ENCODE measurements around the gene MGAT5B.

The MGAT5B gene

DNA sequence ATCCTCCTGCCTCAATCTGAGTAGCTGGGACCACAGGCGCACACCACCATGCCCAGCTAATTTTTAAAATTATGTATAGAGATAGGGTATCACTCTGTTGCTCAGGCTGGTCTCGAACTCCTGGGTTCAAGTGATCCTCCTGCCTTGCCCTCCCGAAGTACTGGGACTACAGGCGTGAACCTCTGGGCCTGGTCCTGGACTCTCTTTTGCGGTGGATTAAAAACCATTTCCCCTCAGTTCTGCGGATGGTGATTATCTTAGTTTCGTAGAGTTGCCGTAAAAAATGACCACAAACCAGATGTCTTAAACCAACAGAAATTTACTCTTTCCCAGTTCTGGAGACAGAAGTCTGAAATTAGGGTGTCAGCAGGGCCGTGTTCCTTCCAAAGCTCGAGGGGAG lies 28.8 kb downstream of the MGAT5B start:
- DNase-seq (ENCODE audit: low spot score), result no peak
- in situ Hi-C loops (cut with MboI; ENCODE audit: low sequenced_read_pairs, unreplicated experiment), result no loop called here
- TF ChIP-seq, protein P1, sequence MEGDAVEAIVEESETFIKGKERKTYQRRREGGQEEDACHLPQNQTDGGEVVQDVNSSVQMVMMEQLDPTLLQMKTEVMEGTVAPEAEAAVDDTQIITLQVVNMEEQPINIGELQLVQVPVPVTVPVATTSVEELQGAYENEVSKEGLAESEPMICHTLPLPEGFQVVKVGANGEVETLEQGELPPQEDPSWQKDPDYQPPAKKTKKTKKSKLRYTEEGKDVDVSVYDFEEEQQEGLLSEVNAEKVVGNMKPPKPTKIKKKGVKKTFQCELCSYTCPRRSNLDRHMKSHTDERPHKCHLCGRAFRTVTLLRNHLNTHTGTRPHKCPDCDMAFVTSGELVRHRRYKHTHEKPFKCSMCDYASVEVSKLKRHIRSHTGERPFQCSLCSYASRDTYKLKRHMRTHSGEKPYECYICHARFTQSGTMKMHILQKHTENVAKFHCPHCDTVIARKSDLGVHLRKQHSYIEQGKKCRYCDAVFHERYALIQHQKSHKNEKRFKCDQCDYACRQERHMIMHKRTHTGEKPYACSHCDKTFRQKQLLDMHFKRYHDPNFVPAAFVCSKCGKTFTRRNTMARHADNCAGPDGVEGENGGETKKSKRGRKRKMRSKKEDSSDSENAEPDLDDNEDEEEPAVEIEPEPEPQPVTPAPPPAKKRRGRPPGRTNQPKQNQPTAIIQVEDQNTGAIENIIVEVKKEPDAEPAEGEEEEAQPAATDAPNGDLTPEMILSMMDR (IDR thresholded peaks at IDR 0.05; ENCODE audit: borderline replicate concordance, control extremely low read depth, extremely low read depth, insufficient read depth, missing control alignments), result no peak

GRCh38 chr17:76899414-76899813 lies 31.2 kb downstream of the MGAT5B start:
- no peak for DNase-seq (ENCODE audit: low spot score)
- TF ChIP-seq, protein P1 (IDR thresholded peaks at IDR 0.05; ENCODE audit: borderline replicate concordance, control extremely low read depth, extremely low read depth, insufficient read depth, missing control alignments), result no peak
- in situ Hi-C loops (cut with MboI; ENCODE audit: low sequenced_read_pairs, unreplicated experiment), result no loop called here

GRCh38 chr17:76900723-76901122 lies 32.5 kb downstream of the MGAT5B start:
- in situ Hi-C loops (cut with MboI; ENCODE audit: low sequenced_read_pairs, unreplicated experiment), result no loop called here
- TF ChIP-seq, protein P1 (IDR thresholded peaks at IDR 0.05; ENCODE audit: borderline replicate concordance, control extremely low read depth, extremely low read depth, insufficient read depth, missing control alignments), result no peak
- no peak for DNase-seq (ENCODE audit: low spot score)

DNA sequence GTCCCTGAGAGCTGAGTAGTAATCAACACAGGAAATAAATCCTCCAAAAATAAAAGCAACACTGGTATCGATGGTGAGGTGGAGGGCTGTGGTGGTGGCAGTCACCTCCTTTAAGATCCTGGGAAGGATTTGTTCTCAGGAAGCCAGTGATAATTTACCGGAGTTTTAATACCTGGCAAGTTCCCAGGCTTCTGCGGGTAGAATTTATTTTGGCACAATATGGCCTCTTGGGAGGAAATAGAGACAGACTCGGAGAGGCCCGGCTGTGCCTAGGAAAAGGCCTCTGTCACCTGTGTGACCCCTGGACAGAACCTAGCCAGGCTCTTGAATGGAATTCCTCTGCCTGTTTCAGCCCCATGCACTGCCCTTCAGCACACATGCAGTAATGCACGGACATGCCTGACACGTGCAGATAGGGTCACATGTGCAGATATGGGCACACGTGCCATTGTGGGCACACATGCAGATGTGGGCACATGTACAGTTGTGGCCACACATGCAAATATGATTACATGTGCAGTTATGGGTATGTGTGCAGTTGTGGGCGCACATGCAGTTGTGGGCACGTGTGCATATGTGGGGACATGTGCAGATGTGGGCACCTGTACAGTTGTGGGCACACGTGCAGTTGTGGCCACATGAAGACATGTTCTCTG lies 33.5 kb downstream of the MGAT5B start:
- no peak for DNase-seq (ENCODE audit: low spot score)
- in situ Hi-C loops (cut with MboI; ENCODE audit: low sequenced_read_pairs, unreplicated experiment), result no loop called here
- TF ChIP-seq, protein P1 (IDR thresholded peaks at IDR 0.05; ENCODE audit: borderline replicate concordance, control extremely low read depth, extremely low read depth, insufficient read depth, missing control alignments), result no peak

DNA sequence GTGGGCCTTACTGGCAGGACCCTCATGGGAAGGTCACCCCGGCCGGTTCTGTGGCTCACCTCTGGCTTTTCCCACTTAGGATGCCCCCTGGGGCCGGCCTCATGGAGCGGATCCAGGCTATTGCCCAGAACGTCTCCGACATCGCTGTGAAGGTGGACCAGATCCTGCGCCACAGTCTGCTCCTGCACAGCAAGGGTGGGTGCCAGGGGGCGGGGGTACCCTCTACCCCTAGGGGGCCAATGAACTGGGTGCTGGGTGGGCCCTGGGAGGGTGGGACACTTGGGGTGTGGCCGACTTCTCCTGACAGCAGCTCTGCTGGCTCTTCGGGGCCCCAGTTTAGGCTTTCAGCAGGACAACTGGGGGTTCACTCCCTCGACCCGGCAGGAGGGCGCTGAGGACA lies 34.3 kb downstream of the MGAT5B start:
- in situ Hi-C loops (cut with MboI; ENCODE audit: low sequenced_read_pairs, unreplicated experiment), result no loop called here
- DNase-seq (ENCODE audit: low spot score), result no peak
- TF ChIP-seq, protein P1 (IDR thresholded peaks at IDR 0.05; ENCODE audit: borderline replicate concordance, control extremely low read depth, extremely low read depth, insufficient read depth, missing control alignments), result no peak

DNA sequence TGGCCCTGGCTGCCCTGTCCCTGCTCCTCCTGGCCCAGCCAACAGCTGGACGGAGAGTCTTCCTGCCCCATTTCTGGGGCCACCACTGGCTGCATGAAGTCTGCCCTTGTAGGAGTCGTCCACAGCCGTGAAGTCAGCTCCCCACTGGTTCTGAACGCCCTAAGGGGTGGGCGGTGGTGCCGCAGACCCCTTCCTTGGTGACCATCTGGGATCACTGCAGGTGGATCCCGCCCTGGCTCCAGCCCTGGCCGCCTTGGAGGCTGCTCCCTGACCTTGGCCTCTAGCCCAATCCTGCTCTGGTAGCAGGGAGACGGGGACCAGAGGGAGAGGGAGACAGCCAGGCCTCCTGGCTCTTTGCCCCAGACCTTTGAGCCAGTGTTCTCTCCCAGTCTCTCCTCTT lies 35.4 kb downstream of the MGAT5B start:
- TF ChIP-seq, protein P1 (IDR thresholded peaks at IDR 0.05; ENCODE audit: borderline replicate concordance, control extremely low read depth, extremely low read depth, insufficient read depth, missing control alignments), result no peak
- in situ Hi-C loops (cut with MboI; ENCODE audit: low sequenced_read_pairs, unreplicated experiment), result no loop called here
- no peak for DNase-seq (ENCODE audit: low spot score)
